ENCODE data around the gene CFAP46. TPM values are rescaled to one million over a fixed set of nuclear protein-coding genes. Genes with fewer than 3 reads are reported as not detected.

Gene CFAP46
- polyA plus RNA-seq, 3 donors = 0.07 TPM; not detected in 2

GRCh38 chr10:132796846-132797245 lies 145.5 kb downstream of the CFAP46 start:
- Mint-ChIP-seq H3K4me3 (no peak overlapping the region), H3K9me3 (peaks cover 0 to 7% (median 3%) of the 10 kb centered on the region in 7 donors), H3K36me3 (no peaks in the 10 kb centered on the region), H3K27ac (no peak overlapping the region), H3K4me1 (no peaks in the 10 kb centered on the region), H3K27me3 (ENCODE audit: low read depth in 3 of 3) (peaks cover 0 to 10% (median 3%) of the 10 kb centered on the region in 3 donors)
- Histone ChIP-seq H4K20me1 (ENCODE audit: insufficient read depth, low read length) (no peaks in the 10 kb centered on the region), H3K27me3 (ENCODE audit: control insufficient read depth in 2 of 2, insufficient read depth in 2 of 2, low read length in 2 of 2) (no peaks in the 10 kb centered on the region), H3K27ac (ENCODE audit: low read depth in 1 of 2, low read length in 2 of 2) (no peak overlapping the region), H2AFZ (ENCODE audit: insufficient read depth, low read depth, low read length, poor library complexity, severe bottlenecking) (no peak overlapping the region), H3K9ac (ENCODE audit: insufficient read depth, low read length, poor library complexity, severe bottlenecking) (no peak overlapping the region), H3K36me3 (replicated peaks in 1 of 2; ENCODE audit: control insufficient read depth in 1 of 2, insufficient read depth in 2 of 2, low read length in 2 of 2) (no peaks in the 10 kb centered on the region), H3K9me3 (replicated peaks in 1 of 2; ENCODE audit: control insufficient read depth in 1 of 2, insufficient read depth in 1 of 2, low read length in 2 of 2) (no peaks in the 10 kb centered on the region), H3K4me1 (ENCODE audit: control insufficient read depth in 1 of 2, insufficient read depth in 2 of 2, low read length in 2 of 2) (no peaks in the 10 kb centered on the region), H3K4me2 (replicated peaks; ENCODE audit: extremely low read depth, low read length, poor library complexity, severe bottlenecking) (no peak overlapping the region), H3K4me3 (replicated peaks in 1 of 3; ENCODE audit: low read depth in 2 of 3, low read length in 3 of 3) (no peak overlapping the region), H3K79me2 (ENCODE audit: insufficient read depth, low read length) (no peaks in the 10 kb centered on the region)
- no peak for TF ChIP-seq CTCF (IDR thresholded peaks at IDR 0.05)
- 87% methylated on average over 21 of the region's 21 CpGs for WGBS (ENCODE audit: insufficient coverage)
- intact Hi-C loops (cut with micrococcal nuclease) = no loop called here
- no peak for DNase-seq

- WGBS (ENCODE audit: insufficient coverage) = 81% methylated on average over 52 of the region's 57 CpGs
- no peak overlapping the region for H2AFZ ChIP-seq (ENCODE audit: insufficient read depth, low read depth, low read length, poor library complexity, severe bottlenecking)
- H3K9ac ChIP-seq (ENCODE audit: insufficient read depth, low read length, poor library complexity, severe bottlenecking) = no peak overlapping the region
- no peak for TF ChIP-seq CTCF (IDR thresholded peaks at IDR 0.05)
- H3K36me3 Mint-ChIP-seq = no peaks in the 10 kb centered on the region
- H3K4me3 Mint-ChIP-seq = no peak overlapping the region
- no peaks in the 10 kb centered on the region for H3K4me1 Mint-ChIP-seq
- H3K79me2 ChIP-seq (ENCODE audit: insufficient read depth, low read length) = no peaks in the 10 kb centered on the region
- no peak overlapping the region for H3K27ac ChIP-seq (ENCODE audit: low read depth in 1 of 2, low read length in 2 of 2)
- no peaks in the 10 kb centered on the region for H3K9me3 ChIP-seq (replicated peaks in 1 of 2; ENCODE audit: control insufficient read depth in 1 of 2, insufficient read depth in 1 of 2, low read length in 2 of 2)
- DNase-seq = no peak
- no peak overlapping the region for H3K4me3 ChIP-seq (replicated peaks in 1 of 3; ENCODE audit: low read depth in 2 of 3, low read length in 3 of 3)
- peaks cover 0 to 7% (median 0%) of the 10 kb centered on the region in 7 donors for H3K9me3 Mint-ChIP-seq
- peaks cover 0 to 15% of the 10 kb centered on the region in 2 donors for H3K27me3 ChIP-seq (ENCODE audit: control insufficient read depth in 2 of 2, insufficient read depth in 2 of 2, low read length in 2 of 2)
- peaks cover 9 to 29% (median 17%) of the 10 kb centered on the region in 3 donors for H3K27me3 Mint-ChIP-seq (ENCODE audit: low read depth in 3 of 3)
- intact Hi-C loops (cut with micrococcal nuclease) = no loop called here
- H3K4me1 ChIP-seq (ENCODE audit: control insufficient read depth in 1 of 2, insufficient read depth in 2 of 2, low read length in 2 of 2) = no peaks in the 10 kb centered on the region
- no peaks in the 10 kb centered on the region for H3K36me3 ChIP-seq (replicated peaks in 1 of 2; ENCODE audit: control insufficient read depth in 1 of 2, insufficient read depth in 2 of 2, low read length in 2 of 2)
- no peak overlapping the region for H3K27ac Mint-ChIP-seq
- no peaks in the 10 kb centered on the region for H4K20me1 ChIP-seq (ENCODE audit: insufficient read depth, low read length)
- no peak overlapping the region for H3K4me2 ChIP-seq (replicated peaks; ENCODE audit: extremely low read depth, low read length, poor library complexity, severe bottlenecking)
Observed at GRCh38 chr10:132793871-132794849, 148.2 kb downstream of the CFAP46 start.

All from CD14-positive monocyte (primary cell).